ENCODE results near the gene PTDSS2.
"Not testable (repeated sequence)": the region's sequence is repeated elsewhere in the genome, so short reads cannot be mapped to it uniquely, and the experiment has no call there.

The PTDSS2 gene

GRCh38 chr11:414318-414857, 35.7 kb upstream of the PTDSS2 start:
- FAIRE-seq: no peak

- no peak for FAIRE-seq
Observed at GRCh38 chr11:415640-416041, 34.4 kb upstream of the PTDSS2 start.

- no peak for FAIRE-seq
Observed at GRCh38 chr11:416051-416756, 33.9 kb upstream of the PTDSS2 start.

DNA sequence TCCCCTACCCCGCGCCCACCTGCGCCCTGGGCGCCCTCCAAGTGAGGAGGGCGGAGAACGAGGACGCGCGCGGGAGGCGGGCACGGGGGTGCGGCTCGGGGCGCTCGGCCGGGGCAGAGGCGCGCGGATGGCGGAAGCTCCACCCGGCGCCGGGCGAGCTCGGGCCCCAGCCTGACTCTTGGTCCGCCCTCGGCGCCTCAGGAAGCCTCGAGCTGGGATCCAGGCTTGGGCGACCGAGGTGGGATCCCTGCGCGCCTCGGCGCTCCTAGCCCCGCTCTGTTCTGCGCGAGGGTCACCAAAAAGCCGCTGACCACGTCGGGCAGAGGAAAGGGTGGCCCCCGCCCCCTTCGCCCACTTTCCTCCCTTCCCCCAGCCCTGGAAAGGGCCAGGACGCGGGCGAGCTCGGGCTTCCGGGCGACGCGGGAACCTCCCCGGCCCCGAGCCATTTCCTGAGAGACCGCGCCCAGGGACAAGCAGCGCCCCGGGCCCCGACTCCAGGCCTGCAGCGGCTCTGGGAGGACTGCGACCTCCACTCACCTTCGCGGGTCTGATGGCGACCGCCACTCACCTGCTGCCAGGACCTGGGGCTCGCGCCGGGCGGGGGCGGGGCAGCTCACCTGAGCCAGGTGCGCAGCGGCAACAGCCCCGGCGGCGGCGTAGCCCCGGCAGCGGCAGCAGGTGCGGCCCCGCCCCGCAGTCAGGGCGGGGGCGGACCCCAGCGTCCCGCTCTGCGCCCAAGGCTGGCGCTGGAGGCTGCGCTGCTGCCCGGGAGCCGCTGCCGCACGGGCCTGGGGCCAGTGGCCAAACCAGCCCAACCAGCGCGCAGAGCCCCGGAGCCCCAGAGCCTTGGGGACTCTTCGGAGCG, 33.1 kb upstream of the PTDSS2 start:
- no peak for FAIRE-seq

GRCh38 chr11:417652-418342, 32.3 kb upstream of the PTDSS2 start:
- FAIRE-seq: no peak

DNA sequence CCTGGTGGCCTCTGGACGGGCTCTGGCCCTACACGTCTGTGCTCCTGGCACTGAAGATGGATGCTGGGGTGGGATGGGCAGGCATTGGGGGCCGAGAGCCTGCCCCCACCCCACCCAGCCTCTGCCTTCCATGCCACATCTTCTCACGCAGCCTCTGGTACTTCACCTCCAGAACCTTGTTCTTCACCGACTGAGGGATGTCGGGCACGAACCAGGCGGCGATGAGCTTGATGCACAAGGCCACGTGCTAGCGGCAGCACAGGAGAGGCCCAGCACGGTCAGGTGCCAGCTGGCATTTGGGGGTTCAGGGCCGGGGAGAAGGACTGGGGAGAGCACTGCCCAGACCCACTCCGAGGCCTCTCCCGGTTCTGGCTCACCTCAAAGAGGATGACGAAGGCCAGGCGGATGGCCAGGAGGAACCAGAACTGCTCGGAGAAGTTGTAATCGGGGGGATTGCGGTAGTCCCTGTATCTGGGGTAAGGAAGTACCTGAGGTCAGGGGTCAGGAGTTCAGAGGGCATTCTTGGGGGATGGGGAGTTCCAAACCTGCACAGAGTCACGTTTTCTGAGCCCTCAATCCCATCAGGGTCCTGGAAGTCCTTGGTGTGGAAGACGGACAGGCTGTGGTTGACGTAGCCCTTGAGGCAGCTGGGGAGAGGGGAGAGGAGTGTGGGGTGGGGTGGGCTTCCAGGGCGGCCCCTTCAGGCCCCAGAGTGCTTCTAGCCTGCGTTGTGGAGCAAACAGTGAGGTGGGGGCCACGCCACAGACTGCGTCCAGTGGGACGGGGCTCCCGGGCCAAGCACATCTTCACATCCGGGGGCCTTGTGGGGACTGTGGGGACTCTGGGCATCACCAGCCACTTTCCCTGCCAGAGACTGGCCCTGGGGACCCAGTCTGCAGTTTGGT, 31.5 kb upstream of the PTDSS2 start:
- FAIRE-seq: no peak

DNA sequence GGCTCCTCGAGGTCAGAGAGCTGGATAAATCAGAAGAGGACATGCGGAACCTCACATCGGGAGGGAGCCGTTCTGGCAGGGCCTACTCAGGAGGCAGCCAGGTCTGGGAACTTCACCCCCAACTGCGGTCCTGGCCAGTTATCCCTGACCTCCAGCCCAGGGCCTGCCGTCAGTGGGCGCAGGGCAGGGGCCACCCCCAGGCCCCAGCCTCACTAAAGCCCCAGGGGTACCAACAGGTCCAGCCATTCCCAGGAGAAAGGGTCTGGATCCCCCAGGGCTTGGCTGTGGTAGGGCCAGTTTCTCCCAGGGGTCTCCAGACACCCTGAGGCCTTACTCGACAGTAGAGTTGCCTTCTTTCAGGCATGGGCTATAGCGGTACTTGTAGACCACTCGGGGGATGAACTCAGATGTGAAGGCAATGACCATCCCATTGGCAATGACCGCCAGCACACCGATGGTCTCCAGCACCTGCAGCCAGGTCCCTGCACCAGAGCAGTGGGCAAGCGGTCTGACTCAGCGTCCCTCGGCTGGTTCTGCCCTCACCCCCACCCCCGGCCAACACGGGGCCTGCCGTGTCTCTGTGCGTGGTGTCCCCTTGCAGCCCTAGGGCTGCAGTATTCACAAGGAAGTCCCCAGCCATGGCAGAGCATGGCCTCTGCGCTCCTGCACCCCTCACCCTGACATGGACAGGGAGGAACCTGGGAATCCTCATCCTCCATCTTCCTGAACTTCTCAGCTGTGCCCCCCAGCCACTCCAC, 30.7 kb upstream of the PTDSS2 start:
- no peak for FAIRE-seq

DNA sequence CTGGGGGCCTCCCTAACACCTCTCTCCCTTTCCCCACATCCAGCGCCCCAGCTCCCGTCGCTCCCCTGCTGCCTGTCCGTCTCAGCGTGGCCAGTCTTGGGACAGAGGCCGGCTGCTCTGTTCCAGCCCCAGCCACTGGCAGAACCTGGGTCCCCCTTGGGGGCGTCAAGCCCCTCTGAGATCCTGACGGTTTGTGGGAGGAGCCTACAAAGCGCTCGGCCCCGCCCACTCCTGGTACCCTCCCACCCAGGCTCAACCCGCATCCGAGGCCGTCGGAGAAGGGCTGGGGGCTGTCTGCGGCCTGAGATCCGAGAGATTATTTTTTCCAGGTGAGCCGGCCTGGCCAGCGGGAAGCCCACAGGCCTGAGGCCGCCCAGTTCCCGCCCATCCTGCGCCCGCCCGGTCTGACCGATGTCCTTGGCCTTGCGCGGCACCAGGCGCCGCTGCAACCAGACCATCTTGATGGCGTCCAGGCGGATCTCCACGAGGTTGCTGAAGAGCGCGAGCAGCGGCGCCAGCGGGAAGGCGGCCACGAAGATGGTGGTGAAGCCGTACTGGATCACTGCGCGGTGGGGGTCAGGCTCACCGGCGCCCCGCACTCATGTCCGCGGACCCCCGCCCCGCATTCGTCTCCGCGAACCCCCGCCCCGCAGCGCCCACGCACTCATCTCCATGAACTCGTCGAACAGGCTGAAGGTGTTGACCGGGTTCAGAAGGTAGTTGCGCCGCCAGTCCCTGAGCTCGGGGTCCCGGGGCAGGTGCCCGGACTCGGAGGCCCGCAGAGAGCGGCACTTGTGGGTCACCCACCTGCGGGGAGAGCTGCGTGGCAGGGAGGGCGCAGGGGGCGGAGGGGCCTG, 29.8 kb upstream of the PTDSS2 start:
- no peak for FAIRE-seq

DNA sequence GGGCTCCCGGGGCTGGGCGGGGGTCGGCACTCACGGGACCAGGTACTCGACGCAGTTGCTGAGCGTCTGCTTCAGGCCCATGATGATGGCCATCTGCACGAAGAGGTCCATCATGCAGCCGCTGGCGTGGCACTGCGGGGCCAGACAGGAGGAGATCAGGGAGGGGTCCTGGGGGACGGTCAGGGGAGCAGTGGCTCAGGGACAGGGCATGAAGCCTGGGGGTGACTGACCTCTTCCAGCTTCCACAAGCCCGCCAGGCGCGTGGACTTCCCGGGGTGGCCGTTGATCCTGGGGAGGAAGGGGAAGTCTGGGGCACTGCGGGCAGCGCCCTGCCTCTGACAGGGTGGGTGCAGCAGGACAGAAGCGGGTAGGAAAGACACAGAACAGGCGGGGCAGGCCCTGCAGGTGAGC, 29.2 kb upstream of the PTDSS2 start:
- FAIRE-seq: no peak

DNA sequence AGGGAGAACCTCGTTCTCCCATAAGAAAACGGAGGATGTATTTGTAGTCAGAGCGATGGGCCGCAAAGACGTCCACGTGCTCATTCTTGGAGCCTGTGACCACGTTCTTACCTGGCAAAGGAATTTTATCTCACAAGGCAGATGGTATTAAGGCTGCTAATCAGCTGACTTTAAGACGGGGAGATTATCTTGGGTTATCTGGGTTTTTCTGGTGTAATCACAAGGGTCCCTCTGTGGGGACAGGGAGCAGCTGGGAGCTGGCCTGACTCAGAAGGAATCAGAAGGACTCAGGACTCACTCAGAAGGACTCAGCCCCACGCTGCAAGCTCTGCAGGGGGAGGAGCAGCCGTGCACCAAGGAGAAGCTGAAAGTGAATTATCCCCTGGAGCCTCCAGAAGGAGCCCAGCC, 27.8 kb upstream of the PTDSS2 start:
- no peak for FAIRE-seq

GRCh38 chr11:424232-424631, 25.8 kb upstream of the PTDSS2 start:
- FAIRE-seq: no peak

DNA sequence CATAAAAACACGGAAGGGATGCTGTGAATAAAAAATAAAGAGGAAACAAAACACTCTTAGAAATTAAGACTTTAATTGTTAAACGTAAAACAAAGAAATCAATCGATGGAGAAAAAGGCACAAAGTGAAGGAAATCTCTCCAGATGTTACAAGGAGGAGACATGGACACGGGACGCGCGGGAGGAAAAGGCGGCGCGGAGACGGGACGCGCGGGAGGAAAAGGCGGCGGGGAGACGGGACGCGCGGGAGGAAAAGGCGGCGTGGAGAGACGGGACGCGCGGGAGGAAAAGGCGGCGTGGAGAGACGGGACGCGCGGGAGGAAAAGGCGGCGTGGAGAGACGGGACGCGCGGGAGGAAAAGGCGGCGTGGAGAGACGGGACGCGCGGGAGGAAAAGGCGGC, 25.3 kb upstream of the PTDSS2 start:
- FAIRE-seq: not testable (repeated sequence)

DNA sequence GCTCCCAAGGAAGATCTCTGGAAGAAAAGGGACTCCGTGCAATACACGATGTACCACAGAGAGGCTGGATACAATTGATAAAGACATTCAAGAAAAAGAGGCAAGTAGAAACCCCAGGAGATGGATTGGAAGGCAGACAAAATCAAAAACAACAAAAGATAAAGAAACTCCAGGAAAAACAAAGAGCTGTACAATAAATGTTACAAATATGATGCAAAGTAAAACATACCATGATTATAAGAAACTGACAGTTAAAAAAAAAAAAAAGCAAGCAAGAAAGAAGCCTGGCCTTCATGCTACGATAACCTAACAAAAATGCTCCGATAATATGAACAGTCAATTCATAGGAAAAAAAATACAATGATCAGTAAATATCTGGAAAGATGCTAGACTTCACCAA, 24.8 kb upstream of the PTDSS2 start:
- FAIRE-seq: no peak

DNA sequence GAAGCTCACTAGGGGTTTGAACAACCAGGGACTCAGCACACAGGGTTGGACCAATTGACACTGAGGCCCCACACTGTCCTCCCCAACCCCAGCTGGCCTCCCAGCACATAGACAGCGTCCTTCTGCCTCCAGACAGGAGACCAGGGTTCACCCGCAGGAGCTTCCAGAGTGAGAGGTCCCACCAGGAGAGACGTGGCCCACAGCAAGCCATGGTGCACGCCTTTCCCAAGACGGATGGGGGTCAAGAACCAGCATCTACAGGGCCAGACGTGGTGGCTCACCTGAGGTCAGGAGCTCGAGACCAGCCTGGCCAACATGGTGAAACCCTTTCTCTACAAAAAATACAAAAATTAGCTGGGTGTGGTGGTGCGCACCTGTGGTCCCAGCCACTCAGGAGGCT, 23.2 kb upstream of the PTDSS2 start:
- no peak for FAIRE-seq

- FAIRE-seq: no peak
Observed at GRCh38 chr11:428295-428694, 21.8 kb upstream of the PTDSS2 start.

DNA sequence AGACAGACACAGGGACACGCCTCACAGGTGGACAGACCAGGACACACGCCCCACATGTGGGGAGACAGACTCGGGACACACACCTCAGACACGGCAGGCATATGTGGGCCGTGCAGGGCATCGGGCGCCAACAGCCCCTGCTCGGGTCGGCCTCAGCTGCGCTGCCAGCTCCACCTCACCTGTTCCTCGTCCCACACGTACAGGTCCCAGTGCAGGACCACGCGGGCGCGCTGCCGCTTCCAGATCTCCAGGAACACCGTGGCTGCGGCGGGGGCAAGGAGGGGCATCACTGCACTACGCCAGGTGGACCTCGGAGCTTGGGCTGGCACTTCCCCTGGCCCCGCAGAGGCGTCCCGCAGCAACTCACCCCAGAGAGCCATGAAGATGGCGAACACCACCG, 20.7 kb upstream of the PTDSS2 start:
- FAIRE-seq: no peak

GRCh38 chr11:429931-430456, 20.1 kb upstream of the PTDSS2 start:
- FAIRE-seq: no peak

DNA sequence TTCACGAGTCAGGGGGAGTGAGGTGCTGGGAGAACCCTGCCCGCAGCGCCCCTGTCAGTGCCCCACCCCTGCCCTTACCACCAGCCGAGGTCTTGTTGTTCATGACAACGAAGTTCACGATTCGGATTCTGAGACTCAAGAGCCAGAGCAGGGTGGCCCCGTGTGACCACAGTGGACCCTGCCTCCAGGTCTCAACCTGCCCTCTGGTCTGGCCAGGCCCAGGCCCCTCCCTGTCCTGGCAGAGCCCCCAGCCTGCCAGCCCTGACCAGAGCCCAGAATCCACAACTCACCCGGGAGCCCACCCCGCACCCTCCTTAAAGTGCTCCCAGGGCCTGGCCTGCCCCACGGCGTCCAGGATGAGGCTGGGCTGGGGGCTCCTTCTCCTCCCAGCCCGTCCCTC, 18.2 kb upstream of the PTDSS2 start:
- FAIRE-seq: no peak

GRCh38 chr11:432501-433100, 17.5 kb upstream of the PTDSS2 start:
- FAIRE-seq: no peak

DNA sequence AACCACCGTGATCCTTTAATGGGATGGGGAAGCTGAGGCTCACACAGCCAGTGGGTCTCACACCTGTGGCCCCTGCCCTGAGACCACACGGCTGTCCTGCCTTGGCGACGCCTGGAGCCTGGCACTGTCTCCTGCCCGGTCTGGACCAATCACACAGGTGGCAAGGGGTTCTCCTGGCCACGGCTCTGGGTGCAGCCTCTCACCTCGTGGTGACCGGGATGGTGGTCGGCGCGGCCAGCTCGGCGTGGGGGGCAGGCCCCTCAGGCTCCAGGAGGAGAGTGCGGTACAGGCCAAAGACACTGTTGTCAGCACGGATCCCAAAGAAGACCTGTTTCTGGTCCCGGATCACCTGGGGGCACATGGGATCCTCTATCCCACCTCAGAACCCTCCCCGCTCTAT, 17.0 kb upstream of the PTDSS2 start:
- FAIRE-seq: no peak
